GM19328 (cell line): ENCODE data around the gene DOCK10.

ENCODE experiments used
- ATAC-seq: cut with Tn5 transposase; IDR thresholded peaks from one replicate; pipeline ENCODE4 v1.9.1; 2021; ENCODE audit warnings: mild to moderate bottlenecking, moderate library complexity; ENCODE audit not compliant: unreplicated experiment

The DOCK10 gene

GRCh38 chr2:224846686-224847085 is 195.6 kb downstream of the DOCK10 start:
- no peak for ATAC-seq

GRCh38 chr2:224846161-224846560 is 196.1 kb downstream of the DOCK10 start:
- ATAC-seq = no peak

- ATAC-seq = no peak
Measured at GRCh38 chr2:224843141-224843540, 199.1 kb downstream of the DOCK10 start.

DNA sequence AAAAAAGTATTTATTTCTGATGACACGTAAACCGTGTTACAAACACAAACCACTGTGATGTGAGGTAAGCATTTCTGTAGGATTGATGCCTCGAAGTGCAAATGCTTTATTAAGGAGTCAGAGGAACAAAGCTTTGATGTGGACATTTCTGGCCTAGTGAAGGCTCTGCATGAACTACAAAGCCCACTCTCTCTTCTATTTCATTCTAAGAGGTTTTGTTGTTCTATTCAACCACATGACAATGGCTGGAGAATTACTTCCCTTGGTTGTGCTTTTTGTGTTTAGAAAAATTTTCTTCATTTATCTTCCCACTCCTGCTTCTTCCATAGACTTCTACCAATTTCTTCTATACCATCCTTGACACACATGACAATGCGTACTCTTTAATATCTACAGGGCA is 200.4 kb downstream of the DOCK10 start:
- ATAC-seq = no peak

DNA sequence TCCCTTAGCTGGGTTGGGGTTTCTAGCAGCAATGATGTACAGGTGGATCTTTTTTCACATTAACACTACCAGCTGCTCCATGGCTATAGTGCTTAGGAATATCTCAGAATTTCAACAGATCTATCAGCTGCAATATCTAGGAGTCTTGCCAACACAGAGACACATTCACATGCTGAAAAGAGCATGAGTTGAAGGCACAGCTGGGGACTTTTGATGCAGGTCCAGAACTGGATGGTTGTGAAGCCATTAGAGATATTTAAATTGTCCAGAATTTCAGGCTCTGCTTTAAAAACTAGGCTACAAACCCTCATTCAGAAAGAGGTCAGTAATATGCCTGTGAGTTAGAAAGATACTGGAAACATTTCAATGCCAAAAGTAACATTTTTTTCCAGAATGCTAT is 203.9 kb downstream of the DOCK10 start:
- ATAC-seq = no peak

GRCh38 chr2:224837558-224837957 is 204.7 kb downstream of the DOCK10 start:
- no peak for ATAC-seq

GRCh38 chr2:224837066-224837465 is 205.2 kb downstream of the DOCK10 start:
- ATAC-seq = no peak

- no peak for ATAC-seq
Measured at GRCh38 chr2:224836263-224836662, 206.0 kb downstream of the DOCK10 start.

GRCh38 chr2:224835405-224835804 is 206.9 kb downstream of the DOCK10 start:
- ATAC-seq = no peak

GRCh38 chr2:224833986-224834385 is 208.3 kb downstream of the DOCK10 start:
- no peak for ATAC-seq

GRCh38 chr2:224832207-224832606 is 210.1 kb downstream of the DOCK10 start:
- ATAC-seq = no peak

DNA sequence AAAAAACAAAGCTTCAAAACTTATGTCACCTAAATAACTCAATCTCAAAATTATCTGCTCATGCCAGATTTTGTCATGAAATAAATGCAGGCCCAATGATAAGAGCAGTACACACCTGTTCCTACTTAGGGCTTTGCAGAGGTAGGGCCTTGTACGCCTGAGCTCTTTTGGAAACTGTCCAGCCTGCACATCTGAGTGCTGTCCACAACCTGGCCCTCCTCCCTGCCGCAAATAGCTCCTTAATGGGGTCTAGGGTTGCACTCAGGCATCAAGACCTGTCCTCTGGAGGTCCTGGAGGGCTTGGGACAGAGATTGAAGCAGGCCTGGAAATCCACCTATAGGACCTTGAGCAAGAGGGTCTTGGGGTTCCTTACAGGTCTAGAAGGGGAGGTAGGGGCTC is 210.7 kb downstream of the DOCK10 start:
- no peak for ATAC-seq

- ATAC-seq = no peak
Measured at GRCh38 chr2:224820283-224820991, 221.8 kb downstream of the DOCK10 start.

DNA sequence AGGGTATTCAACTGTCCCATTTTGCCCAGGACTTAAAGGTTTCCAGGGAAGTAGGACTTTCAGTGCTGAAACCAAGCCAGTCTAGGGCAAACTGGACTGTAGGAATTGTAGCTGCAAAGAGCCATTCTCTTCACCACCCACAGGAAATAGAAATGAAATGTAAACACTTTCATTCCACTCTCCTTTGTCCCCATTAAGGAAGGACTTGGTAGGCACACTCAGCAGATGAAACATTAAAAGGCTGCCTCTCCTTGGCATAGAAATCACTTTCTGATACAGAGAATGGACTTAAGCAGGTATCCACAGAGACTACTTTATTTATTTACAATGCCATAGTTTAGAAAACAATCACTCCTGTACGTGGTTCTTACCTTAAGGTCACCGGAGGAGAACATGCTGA is 223.2 kb downstream of the DOCK10 start:
- ATAC-seq = no peak

DNA sequence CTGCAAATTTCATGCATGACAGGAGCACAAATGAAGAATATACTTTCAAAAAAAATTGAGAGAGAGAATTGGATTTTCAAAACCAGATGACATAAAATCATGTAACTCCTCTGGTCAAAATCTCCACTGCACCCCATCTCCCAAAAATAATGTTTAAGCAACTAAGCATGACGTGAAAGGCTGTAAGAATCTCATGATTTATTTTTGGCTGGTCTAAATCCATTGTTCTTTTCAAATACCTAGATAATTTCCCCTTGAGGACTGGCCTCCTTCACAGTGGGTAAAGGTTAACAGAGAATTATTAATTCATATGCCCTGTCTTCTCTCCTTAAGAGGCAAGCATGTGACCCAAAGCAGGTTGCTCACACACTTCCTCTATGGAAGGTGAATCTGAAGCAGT is 224.6 kb downstream of the DOCK10 start:
- no peak for ATAC-seq

- ATAC-seq = no peak
Measured at GRCh38 chr2:224816816-224817215, 225.5 kb downstream of the DOCK10 start.

DNA sequence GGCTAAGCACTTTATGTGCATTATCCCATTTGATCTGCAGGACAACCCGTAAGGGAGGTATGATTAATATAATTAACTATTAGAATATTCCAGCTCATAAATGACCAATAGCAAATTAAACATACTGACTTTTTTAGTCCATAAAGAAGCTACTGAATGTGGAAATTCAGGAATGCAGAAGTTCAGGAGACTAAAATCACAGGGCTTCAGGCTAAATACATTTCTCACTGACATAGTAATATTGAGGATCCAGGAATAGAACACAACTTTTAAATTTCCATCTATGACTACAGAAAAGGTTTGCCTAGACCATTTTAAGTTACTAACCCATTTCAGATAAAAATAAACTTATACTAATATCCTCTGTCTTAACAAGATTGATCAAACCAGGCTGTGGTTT is 228.7 kb downstream of the DOCK10 start:
- no peak for ATAC-seq

GRCh38 chr2:224807153-224807964 is 234.9 kb downstream of the DOCK10 start:
- no peak for ATAC-seq

DNA sequence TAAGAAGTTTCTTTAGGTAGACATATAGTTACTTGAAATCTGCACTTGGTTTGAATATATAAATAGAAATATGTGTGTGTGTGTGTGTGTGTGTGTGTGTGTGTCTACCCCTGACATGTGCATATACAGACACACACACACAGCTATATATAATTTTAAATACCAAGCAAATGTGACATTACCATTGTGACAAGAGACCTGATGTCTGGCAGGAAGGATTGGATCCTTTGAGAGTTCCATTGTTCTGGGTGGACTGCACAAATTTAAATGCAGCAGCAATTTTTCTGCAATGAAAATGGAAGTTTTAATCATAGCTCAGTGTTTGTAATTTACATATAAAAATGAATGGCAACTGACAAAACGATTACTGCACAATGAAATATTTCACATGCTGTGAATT is 238.3 kb downstream of the DOCK10 start:
- ATAC-seq = no peak

GRCh38 chr2:224802407-224802806 is 239.9 kb downstream of the DOCK10 start:
- ATAC-seq = no peak

DNA sequence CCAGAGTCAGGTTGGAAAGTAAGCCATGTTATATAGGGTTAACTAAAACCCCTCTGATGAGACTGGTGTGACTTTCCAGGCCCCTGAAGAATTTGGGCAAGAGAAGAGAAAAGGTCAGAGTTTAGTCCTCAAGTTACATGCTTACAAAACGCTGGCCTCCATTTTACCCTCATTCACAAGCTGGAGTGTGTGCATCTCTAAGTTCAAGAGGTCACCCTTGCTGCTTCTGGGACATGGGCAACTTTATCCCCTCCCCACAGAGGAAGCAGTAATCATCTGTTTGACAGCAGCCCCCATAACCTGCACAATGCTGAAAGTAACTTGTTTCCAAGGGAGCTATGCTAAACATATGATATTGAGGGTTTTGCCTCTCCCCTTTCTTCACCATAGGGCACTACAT is 240.9 kb downstream of the DOCK10 start:
- ATAC-seq = no peak

DNA sequence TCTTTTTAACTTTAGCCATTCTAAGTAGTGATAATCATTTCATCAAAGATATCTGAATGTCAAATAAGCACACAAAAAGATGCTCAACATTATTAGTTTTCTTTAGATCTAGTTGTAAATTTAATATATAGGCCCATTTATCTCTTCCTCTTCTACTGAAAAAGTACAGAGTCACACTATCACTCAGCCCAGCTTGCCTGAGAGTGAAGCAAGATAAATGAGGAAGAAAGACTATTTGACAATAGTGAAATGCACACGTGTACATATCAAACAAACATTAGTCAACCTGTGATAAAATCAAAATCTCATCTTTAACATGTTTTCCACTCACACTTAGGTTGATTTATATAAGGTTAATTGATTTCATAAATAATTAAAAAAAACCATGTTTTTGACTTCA is 242.6 kb downstream of the DOCK10 start:
- no peak for ATAC-seq
